Osteoblast (primary cell): Measurements from ENCODE around the gene BAIAP2. TPM values are rescaled to one million over a fixed set of nuclear protein-coding genes. Genes with fewer than 3 reads are reported as not detected.

ENCODE experiments used
- DNase-seq: peaks from one replicate; pipeline ENCODE4 v3.0.0; 2011; ENCODE audit warnings: low spot score, mixed read lengths; ENCODE audit not compliant: insufficient read length; ENCODE audit errors: missing footprints
- H2AFZ ChIP-seq: 2 replicates; pipeline ENCODE4 v1.6.0; 2011; ENCODE audit warnings: mild to moderate bottlenecking, low read length
- H3K27ac ChIP-seq: 2 replicates; pipeline ENCODE4 v1.5.1; 2011; ENCODE audit warnings: mild to moderate bottlenecking, low read depth, low read length, moderate library complexity
- H3K27me3 ChIP-seq: 2 replicates; pipeline ENCODE4 v1.6.0; 2012; ENCODE audit warnings: mild to moderate bottlenecking, control low read depth, inconsistent platforms, low read length, moderate library complexity; ENCODE audit not compliant: insufficient read depth
- H3K36me3 ChIP-seq: 2 replicates; pipeline ENCODE4 v1.5.1; 2011; ENCODE audit warnings: mild to moderate bottlenecking, low read length, control low read depth, moderate library complexity; ENCODE audit not compliant: insufficient read depth
- H3K4me1 ChIP-seq: 2 replicates; pipeline ENCODE4 v1.5.1; 2011; ENCODE audit warnings: mild to moderate bottlenecking, low read length, control low read depth, moderate library complexity; ENCODE audit not compliant: insufficient read depth
- H3K4me2 ChIP-seq: 2 replicates; pipeline ENCODE4 v1.6.0; 2011; ENCODE audit warnings: mild to moderate bottlenecking, low read length; ENCODE audit not compliant: insufficient read depth
- H3K4me3 ChIP-seq: fragments of 200-600 bp; sonication (generic); 3 replicates; pipeline ENCODE4 v1.5.1; 2012; ENCODE audit warnings: mild to moderate bottlenecking, low read length, inconsistent platforms; ENCODE audit not compliant: insufficient read depth
- H3K79me2 ChIP-seq: 2 replicates; pipeline ENCODE4 v1.6.0; 2012; ENCODE audit warnings: mild to moderate bottlenecking, low read length, control low read depth, inconsistent platforms; ENCODE audit not compliant: insufficient read depth
- H3K9me3 ChIP-seq: 2 replicates; pipeline ENCODE4 v1.5.1; 2011; ENCODE audit warnings: low read depth, low read length, control low read depth
- H4K20me1 ChIP-seq: 2 replicates; pipeline ENCODE4 v1.6.0; 2012; ENCODE audit warnings: mild to moderate bottlenecking, low read length, control low read depth; ENCODE audit not compliant: insufficient read depth
- total RNA-seq: library from RNA; depleted of rRNA; stranded (reverse); fragments of >200 nt; gene quantifications from 2 replicates; pipeline ENCODE4 v1.2.3, GENCODE V29; 2012
- TF ChIP-seq, protein P1 (sequence below): IDR thresholded peaks from 2 replicates; pipeline ENCODE4 v1.5.1; 2011; ENCODE audit warnings: mild to moderate bottlenecking, low read depth, low read length, moderate library complexity; ENCODE audit errors: extremely low read depth

BAIAP2 gene
- total RNA-seq, 1 donor: 15.6 TPM

DNA sequence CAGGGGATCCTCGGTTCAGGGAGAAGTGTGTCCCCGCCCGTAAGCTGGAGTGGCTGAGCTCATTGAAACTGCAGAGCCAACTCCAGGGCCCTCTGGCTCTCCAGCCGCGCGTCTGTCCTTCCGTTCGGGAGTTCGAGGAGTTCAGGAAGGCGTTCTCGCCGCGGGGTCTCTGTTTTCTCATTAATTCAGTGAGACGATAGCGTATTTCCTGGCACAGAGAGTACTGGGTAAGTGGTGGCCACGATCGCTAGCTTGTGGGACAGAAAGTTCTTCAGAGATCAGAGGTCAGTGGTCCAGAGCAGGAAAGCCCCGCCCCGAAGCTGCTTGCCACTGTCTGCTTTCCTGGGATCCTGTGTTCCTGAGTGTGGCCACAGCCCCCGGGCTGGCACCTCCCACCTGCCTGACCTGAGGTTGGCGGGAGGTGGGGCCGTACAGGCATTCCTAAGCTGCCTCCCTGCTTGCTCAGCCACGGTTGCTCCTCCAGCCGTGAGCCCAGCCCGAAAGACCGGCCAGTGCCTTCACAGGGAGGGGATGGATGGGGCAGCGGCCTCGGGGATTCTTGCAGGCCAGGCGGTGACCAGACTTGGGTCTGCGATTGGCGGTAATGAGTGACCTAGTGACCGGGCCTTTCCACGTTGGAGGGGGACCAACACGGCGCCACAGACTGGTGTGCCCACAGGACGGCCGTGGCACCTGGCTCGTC, 8.9 kb downstream of the BAIAP2 start:
- TF ChIP-seq, protein P1, sequence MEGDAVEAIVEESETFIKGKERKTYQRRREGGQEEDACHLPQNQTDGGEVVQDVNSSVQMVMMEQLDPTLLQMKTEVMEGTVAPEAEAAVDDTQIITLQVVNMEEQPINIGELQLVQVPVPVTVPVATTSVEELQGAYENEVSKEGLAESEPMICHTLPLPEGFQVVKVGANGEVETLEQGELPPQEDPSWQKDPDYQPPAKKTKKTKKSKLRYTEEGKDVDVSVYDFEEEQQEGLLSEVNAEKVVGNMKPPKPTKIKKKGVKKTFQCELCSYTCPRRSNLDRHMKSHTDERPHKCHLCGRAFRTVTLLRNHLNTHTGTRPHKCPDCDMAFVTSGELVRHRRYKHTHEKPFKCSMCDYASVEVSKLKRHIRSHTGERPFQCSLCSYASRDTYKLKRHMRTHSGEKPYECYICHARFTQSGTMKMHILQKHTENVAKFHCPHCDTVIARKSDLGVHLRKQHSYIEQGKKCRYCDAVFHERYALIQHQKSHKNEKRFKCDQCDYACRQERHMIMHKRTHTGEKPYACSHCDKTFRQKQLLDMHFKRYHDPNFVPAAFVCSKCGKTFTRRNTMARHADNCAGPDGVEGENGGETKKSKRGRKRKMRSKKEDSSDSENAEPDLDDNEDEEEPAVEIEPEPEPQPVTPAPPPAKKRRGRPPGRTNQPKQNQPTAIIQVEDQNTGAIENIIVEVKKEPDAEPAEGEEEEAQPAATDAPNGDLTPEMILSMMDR: no peak
- H3K4me3 ChIP-seq: no peak overlapping the region
- no peak overlapping the region for H3K4me2 ChIP-seq
- H3K27me3 ChIP-seq: no peaks in the 10 kb centered on the region
- no peaks in the 10 kb centered on the region for H3K36me3 ChIP-seq
- H3K4me1 ChIP-seq: peaks cover 32% of the 10 kb centered on the region
- H4K20me1 ChIP-seq: peaks cover 62% of the 10 kb centered on the region
- peaks cover 88% of the 10 kb centered on the region for H3K79me2 ChIP-seq
- H3K9me3 ChIP-seq: no peaks in the 10 kb centered on the region
- peak overlapping the region; percentile 58 for H3K27ac ChIP-seq
- DNase-seq: no peak
- H2AFZ ChIP-seq: no peak overlapping the region

DNA sequence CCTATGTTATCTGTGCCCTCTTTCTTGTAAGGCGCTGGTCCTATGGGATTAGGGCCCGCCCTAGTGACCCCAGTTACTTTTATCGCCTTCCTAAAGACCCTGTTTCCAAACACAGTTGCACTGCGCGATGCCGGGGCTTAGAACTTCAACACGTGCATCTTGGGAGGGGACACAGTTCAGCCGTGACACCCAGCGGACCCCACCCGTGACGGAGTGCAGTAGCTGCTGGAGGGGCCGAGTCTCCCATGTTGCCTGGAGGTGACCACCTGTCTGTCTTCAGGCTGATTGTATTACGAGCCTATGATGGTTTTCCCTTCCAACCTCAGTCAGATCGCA, 9.4 kb downstream of the BAIAP2 start:
- Histone ChIP-seq H3K27me3 (no peaks in the 10 kb centered on the region), H4K20me1 (peaks cover 59% of the 10 kb centered on the region), H3K4me2 (peak overlapping the region; percentile 58), H3K36me3 (no peaks in the 10 kb centered on the region), H3K79me2 (peaks cover 88% of the 10 kb centered on the region), H3K4me3 (peak overlapping the region; percentile 14), H3K9me3 (no peaks in the 10 kb centered on the region), H3K4me1 (peaks cover 32% of the 10 kb centered on the region), H2AFZ (no peak overlapping the region), H3K27ac (peak overlapping the region; percentile 58)
- TF ChIP-seq, protein P1: no peak
- DNase-seq: no peak

DNA sequence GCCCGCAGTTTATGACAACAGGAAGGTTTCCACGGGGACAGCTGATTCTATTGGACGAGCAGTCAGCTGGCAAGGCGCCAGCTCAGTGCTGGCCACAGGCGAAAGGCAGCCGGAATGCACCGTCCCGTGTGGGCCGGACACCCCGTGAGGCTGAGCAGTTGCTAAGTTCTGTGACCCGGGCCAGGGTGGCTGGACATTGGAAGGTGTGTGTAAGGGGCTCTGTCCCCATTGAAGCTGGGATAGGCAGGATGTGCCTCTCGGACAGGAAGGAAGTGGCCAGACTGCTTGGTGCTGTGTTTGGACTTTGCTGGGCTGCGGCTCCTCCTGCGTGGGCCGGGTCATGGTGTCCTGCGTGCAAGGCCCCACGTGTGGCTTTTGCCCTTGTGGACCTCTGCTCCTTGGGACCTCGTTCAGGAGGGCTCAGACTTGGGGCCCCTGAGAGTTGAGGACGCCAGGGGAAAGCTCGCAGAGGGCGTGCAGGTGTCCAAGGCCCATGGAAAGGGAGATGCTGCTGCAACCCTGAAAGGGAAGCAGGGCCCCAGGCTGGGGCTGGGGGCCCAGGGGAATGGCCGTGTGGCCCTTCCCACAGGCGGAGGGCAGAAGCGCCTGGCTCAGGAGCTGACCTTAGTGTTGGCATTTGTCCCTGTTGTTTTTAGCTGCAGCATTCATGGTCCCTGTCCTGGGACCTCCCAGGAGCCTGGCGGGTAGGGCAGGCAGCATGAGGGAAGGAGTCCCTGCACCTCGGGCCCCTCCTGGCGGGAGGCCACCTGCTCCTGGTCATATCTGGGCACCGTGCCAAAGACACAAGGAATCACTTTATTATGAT, 10.0 kb downstream of the BAIAP2 start:
- Histone ChIP-seq H3K79me2 (peaks cover 88% of the 10 kb centered on the region), H3K27me3 (no peaks in the 10 kb centered on the region), H4K20me1 (peaks cover 56% of the 10 kb centered on the region), H3K9me3 (no peaks in the 10 kb centered on the region), H2AFZ (peak overlapping the region; percentile 45), H3K36me3 (no peaks in the 10 kb centered on the region), H3K4me1 (peaks cover 28% of the 10 kb centered on the region), H3K4me3 (peak overlapping the region; percentile 14), H3K4me2 (peak overlapping the region; percentile 58), H3K27ac (peak overlapping the region; percentile 58)
- TF ChIP-seq, protein P1: no peak
- DNase-seq: peak; percentile 98

DNA sequence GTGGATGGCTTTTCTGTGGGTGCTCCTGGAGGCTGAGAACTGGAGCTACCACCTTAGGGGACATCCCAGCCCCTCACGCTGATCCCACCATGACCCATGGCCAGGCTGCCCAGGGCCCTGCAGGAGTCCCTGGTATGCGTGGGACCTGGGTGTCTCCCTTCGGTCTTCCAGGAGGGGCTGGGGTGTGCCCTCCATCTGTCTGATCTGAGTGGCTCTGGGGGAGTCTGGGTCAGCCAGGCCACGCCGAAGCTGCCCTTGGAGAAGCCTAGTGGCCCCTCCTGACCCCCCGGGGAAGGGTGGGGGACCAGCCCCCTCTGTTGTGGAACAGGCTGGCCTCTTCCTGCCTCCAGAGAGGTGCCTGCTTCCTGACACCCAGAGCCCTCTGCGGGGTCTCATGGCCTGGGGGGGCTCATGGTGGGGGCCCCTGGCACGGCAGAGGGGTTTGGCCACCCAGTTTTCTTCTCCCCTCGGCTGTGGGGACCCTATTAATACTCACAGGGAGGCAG, 10.7 kb downstream of the BAIAP2 start:
- Histone ChIP-seq H3K27ac (peak overlapping the region; percentile 58), H4K20me1 (peaks cover 56% of the 10 kb centered on the region)

More for the DNA sequence above, 10.7 kb downstream of the BAIAP2 start:
- H3K4me2 ChIP-seq: no peak overlapping the region
- no peak overlapping the region for H2AFZ ChIP-seq
- no peaks in the 10 kb centered on the region for H3K9me3 ChIP-seq
- no peak overlapping the region for H3K4me3 ChIP-seq
- H3K4me1 ChIP-seq: peaks cover 21% of the 10 kb centered on the region
- no peak for DNase-seq
- TF ChIP-seq, protein P1: no peak
- no peaks in the 10 kb centered on the region for H3K27me3 ChIP-seq
- H3K79me2 ChIP-seq: peaks cover 89% of the 10 kb centered on the region
- no peaks in the 10 kb centered on the region for H3K36me3 ChIP-seq
